HG02970 (cell line): Measurements from ENCODE around the gene GUCY1B1.

Experiments
- ATAC-seq: cut with Tn5 transposase; IDR thresholded peaks from one replicate; pipeline ENCODE4 v1.9.1; 2021; ENCODE audit warnings: mild to moderate bottlenecking, moderate library complexity, moderate number of reproducible peaks; ENCODE audit not compliant: unreplicated experiment, low FRiP score

Gene GUCY1B1

GRCh38 chr4:155758481-155759371 is at the start of gene GUCY1B1:
Gene GUCY1B1 (plus strand): TSS chr4:155759021. CDS start chr4:155759141, 120 bp downstream.
- peak; percentile 93 for ATAC-seq

- no peak for ATAC-seq
Observed at GRCh38 chr4:155709918-155710317, 48.9 kb upstream of the GUCY1B1 start.

GRCh38 chr4:155711556-155711955 is 47.3 kb upstream of the GUCY1B1 start:
- ATAC-seq: no peak

- no peak for ATAC-seq
Observed at GRCh38 chr4:155712846-155713245, 46.0 kb upstream of the GUCY1B1 start.

- ATAC-seq: no peak
Observed at GRCh38 chr4:155713911-155714310, 44.9 kb upstream of the GUCY1B1 start.

GRCh38 chr4:155722336-155722735 is 36.5 kb upstream of the GUCY1B1 start:
- ATAC-seq: no peak

GRCh38 chr4:155722816-155723499 is 35.9 kb upstream of the GUCY1B1 start:
- no peak for ATAC-seq

GRCh38 chr4:155724731-155725130 is 34.1 kb upstream of the GUCY1B1 start:
- no peak for ATAC-seq

GRCh38 chr4:155734065-155734464 is 24.8 kb upstream of the GUCY1B1 start:
- ATAC-seq: no peak

- no peak for ATAC-seq
Observed at GRCh38 chr4:155734951-155735350, 23.9 kb upstream of the GUCY1B1 start.

GRCh38 chr4:155735496-155735895 is 23.3 kb upstream of the GUCY1B1 start:
- no peak for ATAC-seq

- ATAC-seq: no peak
Observed at GRCh38 chr4:155738548-155738947, 20.3 kb upstream of the GUCY1B1 start.

GRCh38 chr4:155741546-155741945 is 17.3 kb upstream of the GUCY1B1 start:
- ATAC-seq: no peak

- no peak for ATAC-seq
Observed at GRCh38 chr4:155742310-155743015, 16.4 kb upstream of the GUCY1B1 start.

GRCh38 chr4:155745984-155746383 is 12.8 kb upstream of the GUCY1B1 start:
- ATAC-seq: no peak

GRCh38 chr4:155748039-155748438 is 10.8 kb upstream of the GUCY1B1 start:
- ATAC-seq: no peak

- no peak for ATAC-seq
Observed at GRCh38 chr4:155749041-155749440, 9.8 kb upstream of the GUCY1B1 start.

- ATAC-seq: no peak
Observed at GRCh38 chr4:155751569-155751968, 7.3 kb upstream of the GUCY1B1 start.

GRCh38 chr4:155757745-155758265 is 1.0 kb upstream of the GUCY1B1 start:
- no peak for ATAC-seq

- peak; percentile 16 for ATAC-seq
Observed at GRCh38 chr4:155759372-155760252, 791 bp downstream of the GUCY1B1 start.
